Measurements from ENCODE around the gene ABAT.
A peak's percentile ranks its signal among the peaks of the same experiment; 100 is the strongest.
"Not testable (repeated sequence)": the region's sequence is repeated elsewhere in the genome, so short reads cannot be mapped to it uniquely, and the experiment has no call there.

ABAT gene

DNA sequence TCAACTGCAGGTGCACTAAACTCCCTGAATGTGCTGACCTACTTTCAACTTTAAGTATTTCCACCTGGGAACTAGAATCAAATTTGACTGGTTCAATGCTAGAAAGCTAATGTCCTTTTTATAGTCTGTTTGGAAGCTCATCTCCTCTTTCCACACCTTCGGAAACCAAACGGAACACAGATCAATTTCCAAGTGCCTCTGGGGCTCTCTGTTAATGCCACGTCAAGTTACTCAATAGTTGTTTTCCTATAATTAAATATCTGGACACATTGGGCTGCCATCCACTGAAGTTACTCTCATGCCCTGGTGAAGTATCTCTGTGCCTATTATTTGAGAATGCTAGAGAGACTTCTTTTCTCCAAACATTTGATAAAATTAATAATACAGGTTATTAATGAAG is 29.7 kb downstream of the ABAT start:
- DNase-seq = no peak
- H3K9me3 ChIP-seq = no peaks in the 10 kb centered on the region
- H3K4me3 ChIP-seq (ENCODE audit: low read depth, low read length) = no peak overlapping the region
- no peaks in the 10 kb centered on the region for H3K36me3 ChIP-seq
- H3K27me3 ChIP-seq = no peaks in the 10 kb centered on the region
- H3K4me1 ChIP-seq = no peaks in the 10 kb centered on the region; the same call in 1 of the 2 replicates
- no peak for TF ChIP-seq CTCF (IDR thresholded peaks at IDR 0.05; ENCODE audit: low read depth, low read length)

- peak; percentile 45 for DNase-seq
- H3K36me3 ChIP-seq; H3K9me3 ChIP-seq; H3K27me3 ChIP-seq; H3K4me1 ChIP-seq; H3K4me3 ChIP-seq (ENCODE audit: low read depth, low read length): not testable (repeated sequence)
Observed at GRCh38 chr16:8705100-8705822, 30.8 kb downstream of the ABAT start.

GRCh38 chr16:8708536-8708935 is 34.1 kb downstream of the ABAT start:
- Histone ChIP-seq H3K4me3 (ENCODE audit: low read depth, low read length) (no peak overlapping the region), H3K4me1 (peaks cover 3% of the 10 kb centered on the region; the same call in 1 of the 2 replicates), H3K27me3 (no peaks in the 10 kb centered on the region), H3K36me3 (no peaks in the 10 kb centered on the region), H3K9me3 (no peaks in the 10 kb centered on the region)
- no peak for DNase-seq
- no peak for TF ChIP-seq CTCF (IDR thresholded peaks at IDR 0.05; ENCODE audit: low read depth, low read length)

- peak; percentile 71 for DNase-seq
Observed at GRCh38 chr16:8712589-8713361, 38.4 kb downstream of the ABAT start.

GRCh38 chr16:8713635-8714172 is 39.3 kb downstream of the ABAT start:
- DNase-seq = peak; percentile 26
- H3K27me3 ChIP-seq = no peaks in the 10 kb centered on the region
- H3K36me3 ChIP-seq = no peaks in the 10 kb centered on the region
- no peak for TF ChIP-seq CTCF (IDR thresholded peaks at IDR 0.05; ENCODE audit: low read depth, low read length)
- peaks cover 8% of the 10 kb centered on the region; the same call in 1 of the 2 replicates for H3K4me1 ChIP-seq
- H3K4me3 ChIP-seq (ENCODE audit: low read depth, low read length) = peak overlapping the region; percentile 63
- no peaks in the 10 kb centered on the region for H3K9me3 ChIP-seq

More at GRCh38 chr16:8712589-8713361, 38.4 kb downstream of the ABAT start:
- TF ChIP-seq CTCF (IDR thresholded peaks at IDR 0.05; ENCODE audit: low read depth, low read length) = no peak
- H3K27me3 ChIP-seq = no peaks in the 10 kb centered on the region
- H3K4me1 ChIP-seq = peaks cover 8% of the 10 kb centered on the region; the same call in 1 of the 2 replicates
- no peaks in the 10 kb centered on the region for H3K9me3 ChIP-seq
- peak overlapping the region; percentile 63 for H3K4me3 ChIP-seq (ENCODE audit: low read depth, low read length)
- no peaks in the 10 kb centered on the region for H3K36me3 ChIP-seq

- DNase-seq = no peak
- Histone ChIP-seq H3K4me3 (ENCODE audit: low read depth, low read length) (peak overlapping the region; percentile 63), H3K27me3 (no peaks in the 10 kb centered on the region), H3K9me3 (no peaks in the 10 kb centered on the region), H3K36me3 (no peaks in the 10 kb centered on the region), H3K4me1 (peaks cover 8% of the 10 kb centered on the region; the same call in 1 of the 2 replicates)
- peak; percentile 29 for TF ChIP-seq CTCF (IDR thresholded peaks at IDR 0.05; ENCODE audit: low read depth, low read length)
Observed at GRCh38 chr16:8714174-8714573, 39.8 kb downstream of the ABAT start.
